Lower leg skin (tissue), 4 donors: ENCODE data around the gene SMIM33. TPM values are rescaled to one million over a fixed set of nuclear protein-coding genes. Genes with fewer than 3 reads are reported as not detected.

ENCODE experiments used
- DNase-seq, 2 donors: peaks; one replicate each; pipeline ENCODE4 v3.0.0-alpha.2; 2019; ENCODE audit warnings: low spot score in 2 of 2
- H3K4me3 ChIP-seq: fragments of 200-600 bp; sonication (generic); 2 replicates; pipeline ENCODE4 v1.5.1; 2017; ENCODE audit warnings: mild to moderate bottlenecking, low read depth; ENCODE audit not compliant: poor library complexity, severe bottlenecking
- POLR2A ChIP-seq, 2 donors: fragments of 450-650 bp; IDR thresholded peaks; one replicate each; pipeline ENCODE4 v1.6.1; 2016 to 2017; ENCODE audit warnings: antibody characterized with exemption in 2 of 2, mild to moderate bottlenecking in 1 of 2, moderate library complexity in 1 of 2
- WGBS, 2 donors: methylation state at CpG; one replicate each; pipeline ENCODE4 v1.1.5; 2018; 5-methylcytosine and 5-hydroxymethylcytosine counted together
- intact Hi-C: fragments of 100-400 bp; cut with DNase I; formaldehyde crosslinking; loops from one replicate; pipeline ENCODE4 v1.15.0; 2023; ENCODE audit warnings: low total_unique reads
- total RNA-seq, 4 donors: library from RNA; depleted of rRNA; stranded (reverse); fragments of >200 nt; gene quantifications; one replicate each; pipeline ENCODE4 v1.1.0, GENCODE V29; 2016
- TF ChIP-seq, protein P1 (sequence below), 3 donors: fragments of 450-650 bp; IDR thresholded peaks; one replicate each; pipeline ENCODE4 v1.5.1; 2016; ENCODE audit warnings: antibody characterized with exemption in 3 of 3, mild to moderate bottlenecking in 3 of 3, moderate library complexity in 2 of 3

Gene SMIM33
- total RNA-seq, 4 donors from 2014 or later, result not detected

DNA sequence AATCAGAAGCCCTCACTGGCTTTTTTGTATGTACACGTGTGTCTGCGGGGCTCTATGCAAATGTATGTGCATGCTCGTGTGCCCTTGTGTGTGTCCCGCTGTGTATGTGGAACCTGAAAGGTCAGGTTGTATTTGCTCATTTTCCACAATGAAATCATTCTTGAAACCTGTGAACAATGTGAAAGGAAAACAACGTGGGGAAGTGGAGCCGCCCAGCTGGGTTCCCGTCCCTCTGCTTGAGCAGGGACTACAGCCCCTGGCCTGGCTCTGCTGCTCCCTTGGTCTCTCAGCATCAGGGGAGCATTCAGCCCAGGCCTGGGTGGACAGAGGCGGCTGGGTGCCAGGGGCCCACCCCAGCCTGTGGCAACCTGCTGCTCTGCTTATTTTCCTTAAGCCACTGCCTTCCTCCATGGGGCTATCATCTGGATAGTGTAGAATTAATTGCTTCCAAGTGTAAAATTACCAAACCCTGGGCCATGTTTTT is 11.3 kb upstream of the SMIM33 start:
- WGBS, 2 donors, result 78 to 81% methylated on average over 8 of the region's 8 CpGs
- H3K4me3 ChIP-seq, result no peak overlapping the region
- intact Hi-C loops, result no loop called here
- TF ChIP-seq, protein P1, sequence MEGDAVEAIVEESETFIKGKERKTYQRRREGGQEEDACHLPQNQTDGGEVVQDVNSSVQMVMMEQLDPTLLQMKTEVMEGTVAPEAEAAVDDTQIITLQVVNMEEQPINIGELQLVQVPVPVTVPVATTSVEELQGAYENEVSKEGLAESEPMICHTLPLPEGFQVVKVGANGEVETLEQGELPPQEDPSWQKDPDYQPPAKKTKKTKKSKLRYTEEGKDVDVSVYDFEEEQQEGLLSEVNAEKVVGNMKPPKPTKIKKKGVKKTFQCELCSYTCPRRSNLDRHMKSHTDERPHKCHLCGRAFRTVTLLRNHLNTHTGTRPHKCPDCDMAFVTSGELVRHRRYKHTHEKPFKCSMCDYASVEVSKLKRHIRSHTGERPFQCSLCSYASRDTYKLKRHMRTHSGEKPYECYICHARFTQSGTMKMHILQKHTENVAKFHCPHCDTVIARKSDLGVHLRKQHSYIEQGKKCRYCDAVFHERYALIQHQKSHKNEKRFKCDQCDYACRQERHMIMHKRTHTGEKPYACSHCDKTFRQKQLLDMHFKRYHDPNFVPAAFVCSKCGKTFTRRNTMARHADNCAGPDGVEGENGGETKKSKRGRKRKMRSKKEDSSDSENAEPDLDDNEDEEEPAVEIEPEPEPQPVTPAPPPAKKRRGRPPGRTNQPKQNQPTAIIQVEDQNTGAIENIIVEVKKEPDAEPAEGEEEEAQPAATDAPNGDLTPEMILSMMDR (IDR thresholded peaks at IDR 0.05), result no peak
- TF ChIP-seq POLR2A (IDR thresholded peaks at IDR 0.05), result no peak
- DNase-seq, result no peak

DNA sequence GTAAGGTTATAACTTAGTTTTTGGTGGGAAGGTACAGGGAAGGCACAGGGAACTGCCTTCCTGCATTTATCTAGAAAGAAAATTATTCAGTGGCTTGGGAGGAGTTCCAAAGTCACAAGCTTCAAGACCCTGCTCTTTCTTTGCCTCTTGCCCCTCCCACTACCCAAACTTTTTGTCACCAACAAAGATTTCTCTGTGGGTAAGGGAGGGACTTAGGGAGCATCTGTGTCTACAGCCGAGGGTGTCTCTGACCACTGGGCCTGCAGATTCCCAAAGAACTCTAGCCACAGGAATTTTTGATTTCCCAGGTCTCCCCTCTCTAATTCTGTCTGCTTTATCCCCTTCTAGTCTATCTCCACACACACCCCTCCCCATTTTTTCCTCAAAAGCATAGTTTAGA is 10.3 kb upstream of the SMIM33 start:
- no peak for TF ChIP-seq POLR2A (IDR thresholded peaks at IDR 0.05)
- intact Hi-C loops, result no loop called here
- no peak overlapping the region for H3K4me3 ChIP-seq
- DNase-seq, result no peak
- 67 to 88% methylated on average over 1 of the region's 1 CpG for WGBS, 2 donors

DNA sequence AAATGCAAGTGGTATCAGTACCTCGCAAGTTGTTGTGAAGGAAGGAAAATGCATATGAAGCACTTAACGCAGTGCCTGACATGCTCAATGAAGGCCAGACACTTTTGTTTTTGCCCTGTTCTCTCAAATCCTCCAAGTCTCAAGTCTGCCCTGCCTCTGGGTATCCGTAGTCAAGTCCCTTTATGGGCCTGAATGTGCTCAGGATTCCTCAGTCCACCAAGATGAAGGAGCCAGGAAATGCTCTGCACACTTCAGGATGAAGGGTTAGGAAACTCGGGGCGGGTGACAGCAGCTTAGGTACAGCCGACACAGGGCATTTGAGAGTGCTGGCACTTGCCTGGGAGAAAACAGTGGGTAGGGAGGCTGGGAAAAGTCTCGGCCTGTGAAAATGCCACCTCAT is 9.6 kb upstream of the SMIM33 start:
- H3K4me3 ChIP-seq, result no peak overlapping the region

DNA sequence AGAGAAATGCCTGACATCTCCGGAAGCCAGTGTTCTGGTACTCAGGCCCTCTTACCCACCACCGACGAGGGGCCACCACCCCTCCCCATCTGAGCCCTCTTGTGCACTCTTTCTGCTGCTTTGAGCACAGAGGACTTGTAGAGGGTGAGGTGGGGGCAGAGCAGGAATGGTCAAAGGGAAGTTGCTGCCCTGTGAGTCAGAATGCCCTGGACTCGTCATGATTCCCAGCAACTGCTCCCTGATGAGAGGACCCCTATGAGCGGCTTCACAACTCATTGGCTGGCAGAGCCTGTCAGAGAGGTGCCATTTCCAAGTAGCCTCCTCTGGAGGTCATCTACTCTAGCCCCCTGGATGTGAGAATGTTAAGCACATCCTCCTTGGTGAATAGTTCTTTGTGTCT is 9.1 kb upstream of the SMIM33 start:
- DNase-seq, result no peak
- WGBS, 2 donors, result 87 to 90% methylated on average over 5 of the region's 5 CpGs
- H3K4me3 ChIP-seq, result no peak overlapping the region
- no peak for TF ChIP-seq POLR2A (IDR thresholded peaks at IDR 0.05)
- TF ChIP-seq, protein P1 (IDR thresholded peaks at IDR 0.05), result no peak
- intact Hi-C loops, result no loop called here

More for the DNA sequence above, 9.6 kb upstream of the SMIM33 start:
- no peak for DNase-seq
- 77 to 90% methylated on average over 7 of the region's 7 CpGs for WGBS, 2 donors
- intact Hi-C loops, result no loop called here
- TF ChIP-seq, protein P1 (IDR thresholded peaks at IDR 0.05), result no peak

DNA sequence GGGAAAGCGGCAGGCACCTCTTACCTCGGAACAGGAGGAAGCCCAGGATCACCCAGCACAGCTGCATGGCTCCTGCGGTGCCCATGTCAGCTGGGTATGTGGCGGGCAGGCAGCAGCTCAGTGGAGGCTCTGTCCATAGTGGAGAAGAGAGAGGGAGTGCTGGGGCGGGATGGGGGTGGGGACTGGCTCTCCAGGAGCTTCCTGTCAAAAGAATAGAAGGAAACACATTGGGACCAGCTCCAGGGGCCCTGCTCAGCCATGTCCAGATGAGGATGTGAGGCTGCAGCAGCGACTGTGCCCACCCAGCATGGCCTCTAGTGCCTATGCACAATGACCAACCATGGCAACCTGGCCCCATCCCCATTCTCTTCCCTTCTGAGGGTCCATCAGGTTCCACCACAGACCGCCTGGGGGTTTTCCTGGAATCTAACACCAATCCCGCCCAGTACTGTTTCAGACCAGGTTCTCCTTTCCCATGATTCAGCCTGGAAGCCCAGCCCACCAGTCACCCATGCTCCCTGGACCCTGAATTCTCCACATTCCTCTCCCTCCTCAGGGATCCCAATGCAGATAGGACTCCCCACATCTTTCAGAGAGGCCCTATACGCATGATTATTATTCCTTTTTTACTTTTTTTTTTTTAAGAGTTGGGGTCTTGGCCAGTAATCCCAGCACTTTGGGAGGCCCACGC is 8.1 kb upstream of the SMIM33 start, which contains the start of gene ECSCR:
TSS of gene ECSCR (minus strand) at position 158 of the 691 bp plus-strand sequence. CDS start at position 85, 73 bp downstream.
- no peak for DNase-seq
- intact Hi-C loops, result no loop called here
- no peak within 1 kb of the TSS for H3K4me3 ChIP-seq
- 75 to 82% methylated on average over 8 to 10 of the region's 10 CpGs for WGBS, 2 donors
- TF ChIP-seq POLR2A (IDR thresholded peaks at IDR 0.05), result no peak
- TF ChIP-seq, protein P1 (IDR thresholded peaks at IDR 0.05), result no peak

DNA sequence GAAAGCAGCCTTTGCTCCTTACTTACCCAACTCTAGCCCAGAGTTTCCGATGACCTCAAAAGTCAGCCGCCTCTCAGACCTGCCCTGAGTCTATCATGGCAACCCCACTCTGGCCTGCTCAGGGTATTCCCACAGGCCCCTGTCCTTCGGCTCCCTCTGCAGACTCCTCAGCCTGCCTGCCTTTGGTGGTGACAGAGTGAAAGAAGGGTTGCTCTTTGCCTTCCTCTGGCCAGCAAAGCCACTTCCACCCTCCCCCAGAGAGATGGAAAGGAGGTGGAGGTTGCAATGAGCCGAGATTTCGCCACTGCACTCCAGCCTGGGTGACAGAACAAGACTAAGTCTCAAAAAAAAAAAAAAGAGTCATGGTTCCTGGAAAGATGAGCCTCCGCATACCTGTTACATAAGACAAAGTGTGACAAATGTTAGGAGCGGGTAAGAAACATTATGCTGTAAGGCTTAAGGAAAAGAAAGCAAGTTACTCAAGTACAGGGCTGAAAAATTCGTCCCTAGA is 2.3 kb upstream of the SMIM33 start:
- DNase-seq, result no peak
- TF ChIP-seq, protein P1 (IDR thresholded peaks at IDR 0.05), result no peak
- TF ChIP-seq POLR2A (IDR thresholded peaks at IDR 0.05), result no peak
- intact Hi-C loops, result no loop called here
- H3K4me3 ChIP-seq, result no peak overlapping the region
- WGBS, 2 donors, result 75 to 80% methylated on average over 8 of the region's 8 CpGs
